Stimulated activated CD8-positive, alpha-beta memory T cell treated with anti-CD3 and anti-CD28 coated beads, Interleukin-15, amount 100 ng/mL, for 48 hours (primary cell): ENCODE measurements around the gene SYNPO2.
"Not testable (repeated sequence)": the region's sequence is repeated elsewhere in the genome, so short reads cannot be mapped to it uniquely, and the experiment has no call there.

Experiments
- DNase-seq, 2 donors: peaks; one replicate each; pipeline ENCODE4 v3.0.0-alpha.2; 2020; ENCODE audit warnings: low read depth in 2 of 2

The SYNPO2 gene

DNA sequence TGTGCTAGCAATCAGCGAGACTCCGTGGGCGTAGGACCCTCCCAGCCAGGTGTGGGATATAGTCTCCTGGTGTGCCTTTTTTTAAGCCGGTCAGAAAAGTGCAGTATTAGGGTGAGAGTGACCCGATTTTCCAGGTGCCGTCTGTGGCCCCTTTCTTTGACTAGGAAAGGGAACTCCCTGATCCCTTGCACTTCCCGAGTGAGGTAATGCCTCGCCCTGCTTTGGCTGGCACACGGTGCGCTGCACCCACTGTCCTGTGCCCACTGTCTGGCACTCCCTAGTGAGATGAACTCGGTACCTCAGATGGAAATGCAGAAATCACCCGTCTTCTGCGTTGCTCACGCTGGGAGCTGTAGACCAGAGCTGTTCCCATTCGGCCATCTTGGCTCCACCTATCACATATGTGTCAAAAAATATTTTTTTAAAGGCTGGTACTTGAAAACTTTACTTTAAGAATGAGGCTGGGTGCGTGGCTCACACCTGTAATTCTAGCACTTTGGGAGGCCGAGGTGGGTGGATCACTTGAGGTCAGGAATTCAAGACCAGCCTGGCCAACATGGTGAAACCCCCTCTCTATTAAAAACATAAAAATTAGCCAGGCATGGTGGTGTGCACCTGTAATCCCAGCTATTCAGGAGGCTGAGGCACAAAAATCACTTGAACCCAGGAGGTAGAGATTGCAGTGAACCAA lies 179.2 kb downstream of the SYNPO2 start:
- DNase-seq: not testable (repeated sequence)

- DNase-seq: no peak
These were observed 179.9 kb downstream of the SYNPO2 start for GRCh38 chr4:119068529-119068962.

- DNase-seq: no peak
These were observed 181.6 kb downstream of the SYNPO2 start for GRCh38 chr4:119070301-119070700.

GRCh38 chr4:119080721-119081541 lies 192.3 kb downstream of the SYNPO2 start:
- DNase-seq: no peak

GRCh38 chr4:119081542-119081859 lies 192.8 kb downstream of the SYNPO2 start:
- no peak for DNase-seq

DNA sequence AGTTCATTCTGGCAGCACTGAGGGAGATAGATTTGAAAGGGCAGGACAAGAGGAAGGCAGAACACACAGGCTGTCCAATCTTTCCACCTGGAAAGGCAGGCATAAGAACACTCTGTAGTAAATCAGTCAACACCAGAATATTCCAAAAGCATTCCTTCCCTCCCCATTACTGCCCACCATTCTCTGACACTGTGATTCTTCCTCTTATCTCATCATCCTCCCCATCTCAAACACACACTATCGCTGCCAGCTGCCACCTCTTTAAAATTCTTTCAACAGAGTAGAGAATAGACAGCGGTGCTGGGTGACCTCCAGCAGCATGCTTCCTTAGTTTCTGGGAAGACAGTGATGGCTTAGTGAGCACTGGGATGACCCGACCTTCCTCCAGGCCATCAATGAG lies 193.3 kb downstream of the SYNPO2 start:
- DNase-seq: no peak

- DNase-seq: no peak
These were observed 194.0 kb downstream of the SYNPO2 start for GRCh38 chr4:119082661-119083060.

- DNase-seq: no peak
These were observed 195.9 kb downstream of the SYNPO2 start for GRCh38 chr4:119084513-119084912.

DNA sequence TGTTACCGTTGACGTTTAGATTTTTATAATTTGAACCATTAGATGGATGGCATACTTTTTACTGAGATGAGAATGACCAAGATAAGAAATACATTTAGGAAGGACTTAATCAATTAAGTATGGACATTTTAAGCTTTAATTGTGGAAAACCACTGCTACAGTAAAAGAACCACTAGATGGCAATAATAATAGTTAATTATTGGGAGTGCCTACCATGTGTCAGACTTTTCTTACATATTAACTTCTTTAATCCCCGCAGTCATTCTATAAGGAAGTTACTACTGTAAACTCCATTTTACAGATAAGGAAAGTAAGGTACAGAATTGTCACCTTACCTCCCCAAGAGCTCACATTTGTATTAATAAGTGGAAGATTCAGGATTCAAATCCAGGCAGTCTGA lies 198.5 kb downstream of the SYNPO2 start:
- DNase-seq: no peak

DNA sequence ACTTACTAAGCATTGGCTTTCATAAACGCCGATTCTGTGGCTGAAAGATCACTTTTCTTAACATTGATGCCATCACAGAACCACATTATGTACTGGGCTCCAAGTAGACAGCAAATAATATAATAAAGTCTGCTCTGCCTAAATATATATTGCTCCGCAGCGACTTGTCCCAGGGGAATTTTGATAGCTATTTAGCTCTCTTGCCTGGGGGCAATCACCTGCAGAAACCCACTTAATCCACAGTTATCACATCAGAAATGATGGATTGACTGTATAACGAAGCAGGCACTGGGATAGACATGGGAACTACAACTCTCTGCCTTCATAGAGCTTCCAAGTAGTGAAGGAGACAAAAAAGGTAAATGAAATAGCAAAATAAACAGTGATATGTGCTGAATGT lies 199.0 kb downstream of the SYNPO2 start:
- no peak for DNase-seq

DNA sequence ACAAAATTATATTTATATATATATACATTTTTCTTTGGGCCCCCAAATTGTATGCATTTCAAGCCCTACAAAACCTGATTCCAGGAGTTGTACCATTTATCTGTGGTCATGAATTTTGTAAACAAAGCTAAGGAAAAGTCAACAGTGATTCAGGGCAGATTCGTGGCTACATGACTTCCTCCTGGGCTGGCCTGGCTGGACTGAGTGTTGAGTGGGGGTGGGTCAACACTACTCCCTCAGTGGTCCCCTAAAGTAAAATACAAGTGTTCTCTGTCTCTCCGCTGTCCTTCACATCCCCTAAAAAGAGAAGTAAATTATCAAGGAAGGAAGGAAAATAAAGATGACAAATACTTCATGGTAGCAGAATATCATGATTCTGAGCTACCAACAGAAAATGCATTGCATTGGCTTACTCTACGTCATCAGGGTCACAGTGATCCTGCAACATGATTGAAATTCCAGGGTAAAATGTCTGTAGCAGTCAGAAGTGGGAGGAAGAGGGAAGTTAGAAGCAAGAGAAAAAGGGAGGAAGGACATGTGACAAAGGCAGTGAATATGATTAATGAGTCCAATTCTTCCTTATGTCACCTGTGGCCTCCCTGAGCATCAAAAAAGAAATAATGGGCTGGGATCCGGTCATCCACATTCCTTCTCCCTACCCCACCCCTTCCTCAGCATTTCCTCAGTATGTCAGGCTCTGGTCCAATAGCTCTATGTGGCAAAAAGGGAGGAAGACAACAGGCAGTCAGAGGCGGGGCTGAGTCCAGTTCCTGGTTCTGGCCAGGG lies 204.6 kb downstream of the SYNPO2 start:
- DNase-seq: no peak

- no peak for DNase-seq
These were observed 208.7 kb downstream of the SYNPO2 start for GRCh38 chr4:119097282-119097900.

DNA sequence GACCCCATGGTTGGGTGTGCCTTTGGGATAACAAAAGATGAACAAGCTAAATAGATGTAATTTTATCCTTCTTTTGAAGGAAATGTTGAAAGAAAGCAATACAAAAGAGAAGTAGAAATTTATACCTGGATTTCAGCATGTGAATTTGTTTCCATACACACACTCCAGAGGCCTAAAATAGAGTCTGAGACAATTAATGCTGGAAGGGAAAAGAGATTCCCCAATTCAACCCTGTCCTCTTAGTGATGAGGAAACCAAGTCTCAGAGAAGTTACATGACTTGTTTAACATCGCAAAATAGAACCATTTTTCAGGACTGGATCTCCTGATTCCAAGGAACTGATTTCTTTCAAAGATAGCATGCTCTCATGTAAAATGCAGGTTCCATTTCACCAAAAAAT lies 209.7 kb downstream of the SYNPO2 start:
- DNase-seq: no peak

DNA sequence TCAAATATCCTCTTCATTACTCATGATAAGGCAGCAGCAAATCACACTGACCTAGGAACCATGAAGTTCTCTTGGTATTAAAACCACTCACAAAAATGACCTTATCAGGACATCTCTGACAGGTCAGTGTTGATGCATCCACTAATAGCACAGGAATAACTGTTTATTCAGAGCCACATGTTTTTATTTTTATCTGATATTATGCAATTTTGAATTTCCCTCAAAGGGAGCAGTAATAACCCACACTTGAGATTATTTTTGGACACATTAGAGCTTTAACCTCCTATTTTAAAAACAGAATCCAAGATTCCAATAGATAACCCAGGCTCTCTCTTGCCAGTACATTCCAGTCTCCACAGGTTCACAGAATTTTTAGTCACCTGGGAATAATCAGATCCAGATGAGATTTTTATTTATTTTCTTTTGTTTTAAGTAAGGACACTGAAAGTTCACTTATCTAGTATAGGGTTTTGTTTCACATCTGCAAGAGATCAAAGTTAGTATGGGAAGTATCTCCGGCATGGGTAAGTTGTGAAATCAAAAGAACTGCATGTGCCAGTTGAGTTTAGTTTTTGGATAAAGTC lies 210.7 kb downstream of the SYNPO2 start:
- no peak for DNase-seq

DNA sequence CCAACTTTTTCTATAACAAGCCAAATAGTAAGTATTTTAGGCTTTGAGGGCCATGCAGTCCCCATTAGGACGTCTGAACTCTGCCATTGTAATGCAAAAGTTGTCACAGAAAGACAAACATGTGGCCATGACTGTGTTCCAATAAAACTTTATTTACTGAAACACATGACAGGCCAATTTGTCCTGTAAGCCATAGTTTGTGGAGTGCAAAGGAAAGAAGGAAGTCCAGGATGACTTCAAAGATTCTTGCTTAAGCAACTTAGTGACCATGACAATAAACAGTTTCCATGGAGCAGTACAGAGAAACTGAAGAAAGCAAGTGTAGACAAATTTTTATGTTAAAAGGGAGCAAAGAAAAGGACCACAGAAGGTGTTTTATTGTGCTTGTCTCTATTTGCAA lies 212.0 kb downstream of the SYNPO2 start:
- DNase-seq: no peak

- DNase-seq: no peak
These were observed 214.6 kb downstream of the SYNPO2 start for GRCh38 chr4:119103263-119103662.

DNA sequence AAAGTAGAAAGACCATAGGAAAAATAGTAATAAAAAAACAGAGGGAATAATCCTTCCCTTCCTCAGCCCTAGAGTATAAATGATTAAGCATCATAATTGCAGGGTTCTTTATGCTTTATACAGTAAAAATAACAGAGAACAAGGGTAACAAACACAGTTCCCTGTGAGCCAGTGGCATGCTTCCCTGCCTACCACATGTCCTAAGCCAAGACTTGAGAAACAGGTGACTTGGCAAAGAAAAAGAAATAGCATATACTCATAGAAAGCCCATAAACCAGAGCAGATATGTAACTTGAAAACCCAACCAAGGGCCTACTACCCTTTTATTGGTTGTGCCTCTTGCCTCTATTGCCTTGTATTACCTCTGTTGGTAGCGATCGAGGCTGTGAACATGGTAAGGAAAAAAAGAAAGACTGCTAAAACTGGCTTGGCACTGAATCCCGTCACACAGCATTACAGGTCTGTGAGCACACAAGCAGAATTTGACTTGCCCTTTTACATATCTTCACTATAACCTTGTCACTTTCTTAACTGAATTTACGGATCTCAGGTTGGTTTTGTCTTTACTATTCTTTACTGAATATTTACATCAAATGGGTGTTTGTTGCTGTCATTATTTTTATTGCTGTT lies 216.1 kb downstream of the SYNPO2 start:
- no peak for DNase-seq

- DNase-seq: no peak
These were observed 217.0 kb downstream of the SYNPO2 start for GRCh38 chr4:119105605-119106004.

DNA sequence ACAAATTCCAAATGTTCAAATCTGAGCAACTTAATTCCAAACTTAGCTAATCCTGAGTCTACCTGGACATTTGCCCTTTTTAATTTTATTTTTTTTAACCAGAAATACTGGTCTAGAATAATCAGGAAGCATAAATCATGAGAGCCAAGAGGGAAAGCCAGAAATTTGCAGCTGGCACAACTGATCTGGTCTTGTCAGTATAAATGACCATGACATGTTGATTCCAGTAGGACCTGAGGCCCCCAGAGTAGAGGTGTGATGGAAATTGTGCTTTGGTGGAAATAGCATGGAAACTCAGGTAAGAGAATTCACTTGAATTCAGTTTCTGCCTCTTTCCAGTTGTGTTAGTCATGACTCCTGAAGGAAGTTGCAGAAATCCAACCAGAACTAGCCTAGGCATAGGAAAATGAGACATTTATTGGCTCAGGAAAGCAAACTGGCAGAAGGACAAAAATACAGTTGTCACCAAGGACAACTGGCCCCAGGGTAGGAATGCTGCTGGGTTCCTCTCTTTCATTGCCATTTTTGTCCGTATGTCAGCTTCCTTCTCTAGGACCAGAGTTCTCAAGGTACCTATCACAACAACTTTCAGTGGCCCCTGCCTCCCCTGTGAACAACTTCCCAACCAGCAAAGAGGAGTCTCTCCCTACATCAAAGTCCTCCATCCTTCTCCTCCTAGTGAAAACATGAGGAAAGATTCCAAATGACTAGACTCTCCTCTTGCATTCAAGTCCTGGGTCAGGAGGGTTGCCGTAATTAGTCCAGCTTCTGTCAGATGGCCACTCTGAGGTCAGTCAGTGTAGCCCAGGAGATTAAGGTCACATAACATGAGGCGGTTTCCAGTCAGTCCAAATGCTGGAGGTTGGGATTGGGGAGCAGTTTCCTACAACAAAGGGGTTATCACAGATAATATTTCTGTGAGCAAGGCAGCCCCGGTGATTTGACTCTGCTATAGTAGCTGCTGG lies 217.7 kb downstream of the SYNPO2 start:
- DNase-seq: no peak

- no peak for DNase-seq
These were observed 221.5 kb downstream of the SYNPO2 start for GRCh38 chr4:119110121-119110520.
